HG03432 (cell line): ENCODE results near the gene BGLAP.

ENCODE experiments used
- ATAC-seq: cut with Tn5 transposase; IDR thresholded peaks from one replicate; pipeline ENCODE4 v1.9.1; 2021; ENCODE audit warnings: mild to moderate bottlenecking, moderate library complexity; ENCODE audit not compliant: unreplicated experiment

The BGLAP gene

DNA sequence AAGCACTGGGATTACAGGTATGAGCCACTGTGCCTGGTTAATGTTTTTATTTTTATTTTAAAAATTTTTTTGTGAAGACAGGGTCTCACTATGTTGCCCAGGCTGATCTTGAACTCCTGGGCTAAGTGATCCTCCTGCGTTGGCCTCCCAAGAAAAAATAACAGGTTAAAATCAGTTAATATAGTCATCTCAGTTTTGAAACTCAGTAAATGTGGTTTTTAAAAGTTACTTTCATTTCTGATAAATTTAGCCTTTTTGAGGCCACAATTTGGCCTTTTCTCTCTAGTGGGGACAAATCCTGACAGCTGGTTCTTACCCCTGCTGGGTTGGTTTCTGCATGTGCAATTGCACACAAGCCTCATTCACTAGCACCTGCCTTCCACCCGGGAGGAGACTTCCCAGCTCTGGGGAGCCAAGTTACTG, 15.9 kb upstream of the BGLAP start:
- peak; percentile 80 for ATAC-seq

GRCh38 chr1:156226782-156227181, 15.2 kb upstream of the BGLAP start:
- ATAC-seq, result no peak

GRCh38 chr1:156228501-156228900, 13.5 kb upstream of the BGLAP start:
- no peak for ATAC-seq

GRCh38 chr1:156229809-156230472, 12.0 kb upstream of the BGLAP start:
- ATAC-seq, result no peak

DNA sequence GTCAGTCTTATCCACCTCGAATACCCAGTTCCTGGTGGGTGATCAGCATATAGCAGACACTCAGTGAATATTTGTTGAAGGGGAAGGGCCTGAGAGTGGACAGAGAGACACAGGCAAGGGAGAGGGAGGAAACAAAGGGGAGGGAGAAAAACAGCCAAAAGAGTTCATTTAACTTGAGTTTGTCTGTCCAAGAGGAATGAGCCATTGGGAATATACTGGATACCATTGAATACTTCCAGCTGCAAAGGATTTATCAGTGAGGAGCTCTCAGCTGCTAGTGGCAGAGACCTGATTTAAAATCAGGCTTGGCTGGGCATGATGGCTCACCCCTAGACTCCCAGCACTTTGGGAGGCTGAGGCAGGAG, 11.5 kb upstream of the BGLAP start:
- no peak for ATAC-seq

- no peak for ATAC-seq
Measured at GRCh38 chr1:156232201-156232894, 9.6 kb upstream of the BGLAP start.

DNA sequence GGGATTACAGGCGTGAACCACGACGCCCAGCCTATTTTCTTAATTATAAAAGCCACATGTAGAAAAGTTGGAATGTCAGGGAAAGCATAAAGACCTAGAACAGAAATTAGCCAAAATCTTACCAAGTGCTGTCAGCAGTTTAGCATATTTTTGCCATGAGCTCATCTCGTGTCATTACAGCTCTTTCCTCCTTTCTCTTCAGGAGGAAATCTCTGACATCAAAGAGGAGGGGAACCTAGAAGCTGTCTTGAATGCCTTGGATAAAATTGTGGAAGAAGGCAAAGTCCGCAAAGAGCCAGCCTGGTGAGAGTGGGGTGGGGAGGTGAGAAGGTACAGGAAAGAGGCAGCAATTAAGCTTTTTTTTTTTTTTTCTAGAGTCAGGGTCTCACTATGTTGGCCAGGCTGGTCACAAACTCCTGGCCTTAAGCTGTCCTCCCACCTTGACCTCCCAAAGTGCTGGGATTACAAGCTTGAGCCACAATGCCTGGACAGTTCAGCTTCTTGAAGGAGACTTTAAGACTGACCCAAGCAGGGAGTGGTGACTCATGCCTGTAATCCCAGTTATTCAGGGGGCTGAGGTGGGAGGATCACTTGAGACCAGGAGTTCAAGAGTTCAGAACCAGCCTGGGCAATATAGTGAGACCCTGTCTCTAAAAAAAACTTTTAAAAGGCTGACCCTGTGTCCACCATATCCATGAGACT, 8.4 kb upstream of the BGLAP start:
- no peak for ATAC-seq

DNA sequence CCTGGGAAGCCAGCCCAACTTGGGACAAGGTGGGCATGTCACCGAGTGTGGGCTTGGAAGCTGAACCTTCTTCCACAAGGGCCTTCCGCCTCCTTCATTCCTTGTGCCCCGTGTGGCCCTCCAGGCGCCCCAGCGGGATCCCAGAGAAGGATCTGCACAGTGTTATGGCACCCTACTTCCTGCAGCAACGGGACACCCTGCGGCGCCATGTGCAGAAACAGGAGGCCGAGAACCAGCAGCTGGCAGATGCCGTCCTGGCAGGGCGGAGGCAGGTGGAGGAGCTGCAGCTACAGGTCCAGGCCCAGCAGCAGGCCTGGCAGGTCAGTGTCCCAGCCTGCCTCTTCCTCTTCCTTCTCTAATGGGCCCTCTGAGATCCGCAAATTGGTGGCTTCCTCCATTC, 5.8 kb upstream of the BGLAP start:
- no peak for ATAC-seq

DNA sequence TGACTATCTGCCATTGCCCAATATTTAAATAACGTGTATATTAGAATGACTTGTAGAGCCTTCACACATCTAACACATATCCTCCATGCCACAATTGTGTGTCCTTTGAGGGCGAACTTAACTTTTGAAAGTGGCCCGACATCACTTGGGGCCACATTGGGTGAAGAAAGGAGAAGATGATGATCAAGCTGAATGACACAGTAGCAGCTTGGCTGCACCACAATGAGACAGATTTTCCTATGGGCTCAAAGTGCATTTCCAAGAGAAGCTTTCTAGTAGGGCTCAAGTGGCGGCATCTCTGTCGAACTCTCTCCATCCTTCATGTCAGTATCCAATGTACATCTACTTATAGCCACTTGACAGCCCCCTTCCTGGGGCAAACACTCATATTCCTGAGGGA, 3.7 kb upstream of the BGLAP start:
- ATAC-seq, result no peak

- ATAC-seq, result no peak
Measured at GRCh38 chr1:156241311-156241811, 623 bp upstream of the BGLAP start.

- no peak for ATAC-seq
Measured at GRCh38 chr1:156242738-156243137, 754 bp downstream of the BGLAP start.

DNA sequence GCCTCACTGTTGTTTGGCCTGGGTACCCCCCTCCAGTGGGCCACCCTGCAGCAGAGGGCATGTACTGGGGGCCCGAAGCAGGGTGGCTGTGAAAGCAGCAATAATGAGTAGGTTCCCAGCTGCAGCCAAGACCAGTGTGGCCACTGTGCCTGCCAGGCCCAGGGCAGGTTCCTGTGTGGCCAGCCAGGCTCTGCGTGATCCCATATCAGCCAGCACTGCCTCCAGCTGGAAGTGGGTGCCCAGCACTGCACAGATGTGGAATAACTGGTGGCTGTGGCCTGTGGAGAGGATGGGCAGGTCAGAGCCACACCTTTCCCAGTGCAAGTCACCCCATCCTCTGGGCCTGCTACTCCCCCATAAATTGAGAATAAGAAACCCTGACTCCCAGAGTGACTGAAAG, 2.1 kb downstream of the BGLAP start:
- ATAC-seq, result no peak

DNA sequence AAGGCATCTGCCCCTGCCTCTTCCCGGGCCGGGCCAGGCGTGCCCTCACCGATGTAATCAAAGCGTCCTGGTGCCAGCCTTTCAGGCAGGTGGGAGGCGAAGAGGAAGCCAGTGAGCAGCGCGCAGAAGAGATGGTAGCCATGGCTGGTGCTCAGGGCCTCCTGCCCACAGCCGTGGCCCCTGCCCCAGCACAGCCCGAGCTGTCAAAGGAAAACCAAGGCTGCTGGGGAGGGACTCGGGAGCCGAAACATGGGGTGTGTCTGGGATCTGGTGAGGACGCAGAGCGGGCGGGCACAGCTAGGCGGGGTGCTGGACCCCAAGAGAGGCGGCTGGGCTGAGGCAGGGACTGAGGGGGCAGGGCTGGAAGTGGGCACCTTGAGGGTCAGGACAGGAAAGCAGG, 2.7 kb downstream of the BGLAP start:
- ATAC-seq, result no peak

DNA sequence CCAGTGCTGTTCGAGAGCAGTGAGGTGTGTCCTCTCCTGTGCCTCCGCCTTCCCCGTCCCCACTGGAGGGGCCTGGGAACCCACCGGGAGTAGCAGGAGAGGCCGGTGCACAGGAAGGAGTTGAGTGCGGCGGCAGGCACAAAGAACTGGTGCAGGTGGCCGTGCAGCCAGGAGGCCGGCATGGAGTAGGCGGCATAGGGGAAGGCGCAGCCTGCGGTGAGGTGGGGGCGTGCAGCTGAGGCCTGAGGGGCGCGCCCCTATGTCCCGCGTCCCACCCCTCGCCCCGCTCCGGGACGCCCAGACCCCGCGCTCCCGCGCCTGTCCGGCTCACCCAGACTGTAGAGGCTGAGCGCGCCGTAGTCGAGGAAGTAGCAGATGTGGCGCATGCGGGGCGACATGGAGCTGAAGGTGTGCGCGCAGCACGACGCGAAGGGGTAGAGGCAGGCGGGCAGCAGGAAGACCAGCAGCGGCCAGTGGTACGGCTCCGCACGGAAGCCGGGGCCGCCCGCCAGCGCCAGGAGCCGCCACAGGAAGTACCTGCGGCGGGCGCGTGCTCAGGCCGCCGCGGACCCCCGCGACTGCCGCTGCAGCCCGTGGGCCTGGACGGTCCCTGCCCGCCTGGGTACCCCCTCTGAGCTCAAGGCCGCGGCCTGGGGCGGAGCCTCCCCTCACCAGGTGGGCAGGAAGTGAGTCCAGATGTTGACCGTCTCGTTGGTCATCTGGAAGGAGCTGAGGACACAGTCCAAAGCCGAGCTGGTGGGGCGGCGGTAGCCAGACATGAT, 3.7 kb downstream of the BGLAP start:
- no peak for ATAC-seq

DNA sequence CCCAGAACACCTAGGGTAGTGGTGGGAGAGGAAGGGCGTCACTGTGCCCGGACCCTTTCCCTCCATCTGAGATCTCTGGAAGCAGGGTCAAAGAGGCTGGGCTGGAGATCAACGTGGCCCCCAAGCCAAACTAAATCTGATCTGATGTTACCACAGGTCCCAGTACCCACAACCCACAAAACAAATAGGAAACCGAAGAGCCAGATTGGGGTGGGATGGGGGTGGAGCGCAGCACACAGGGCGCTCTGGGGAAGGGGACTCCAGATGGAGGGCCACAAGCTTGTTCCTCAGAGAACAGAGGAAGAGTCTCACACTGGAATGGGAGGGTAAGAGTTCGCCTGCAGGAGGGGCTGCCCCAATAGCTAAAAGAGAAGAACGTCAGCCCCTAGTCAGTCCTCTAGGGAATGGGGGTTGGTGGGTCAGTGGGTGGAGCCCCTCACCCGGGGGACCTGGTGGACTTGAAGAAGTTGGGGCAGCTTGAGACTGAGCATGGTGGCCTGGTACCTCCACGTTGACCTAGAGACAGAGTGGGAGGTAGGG, 4.3 kb downstream of the BGLAP start:
- no peak for ATAC-seq

- ATAC-seq, result no peak
Measured at GRCh38 chr1:156246781-156247459, 4.9 kb downstream of the BGLAP start.

- no peak for ATAC-seq
Measured at GRCh38 chr1:156247460-156248322, 5.7 kb downstream of the BGLAP start, which contains the start of gene PAQR6. Gene PAQR6, minus strand, starts transcription at chr1:156248056. Its CDS starts 1,325 bp downstream, at chr1:156246731.

- ATAC-seq, result no peak
Measured at GRCh38 chr1:156248323-156248683, 6.3 kb downstream of the BGLAP start.

DNA sequence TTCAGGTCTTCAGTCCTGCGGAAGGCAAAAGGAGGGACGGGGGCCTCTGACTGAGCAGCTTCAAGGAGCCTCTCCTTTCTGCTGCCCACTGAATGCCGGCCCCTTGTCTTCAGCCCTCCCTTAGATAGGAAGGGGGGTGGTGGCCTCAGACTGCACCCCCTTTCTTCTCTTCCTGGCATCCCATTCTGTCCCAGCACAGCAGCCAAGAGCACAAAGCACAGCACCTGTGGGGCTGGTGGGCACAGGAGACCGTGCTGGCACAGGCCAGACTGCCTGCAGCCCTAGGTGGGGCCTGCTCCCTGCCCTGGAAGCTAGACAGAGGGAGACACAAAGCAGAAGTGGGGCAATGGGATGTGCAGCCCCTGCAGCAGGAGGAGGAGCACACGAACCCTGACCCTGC, 7.6 kb downstream of the BGLAP start:
- no peak for ATAC-seq
